Measurements from ENCODE around the gene ESRRG.

GRCh38 chr1:216710598-216711333 is 12.5 kb downstream of the ESRRG start:
- TF ChIP-seq EZH2 (IDR thresholded peaks at IDR 0.05) (no peak), POLR2AphosphoS5 (IDR thresholded peaks at IDR 0.05; ENCODE audit: borderline replicate concordance, low read depth, low read length) (no peak)
